NCI-H748 (cell line): ENCODE measurements around the gene OR6B2.

Experiments used
- DNase-seq: peaks from one replicate; lab custom pipeline; 2025; ENCODE audit not compliant: unreplicated experiment; lab: John Stamatoyannopoulos, UW

Gene OR6B2

GRCh38 chr2:239983004-239983778 lies 47.0 kb downstream of the OR6B2 start:
- no peak for DNase-seq
